Measurements from ENCODE around the gene PTPN3. TPM values are rescaled to one million over a fixed set of nuclear protein-coding genes. Genes with fewer than 3 reads are reported as not detected.

PTPN3 gene
- total RNA-seq, 4 donors from 2014 or later, result 3.1 to 9.0 (median 5.7) TPM

DNA sequence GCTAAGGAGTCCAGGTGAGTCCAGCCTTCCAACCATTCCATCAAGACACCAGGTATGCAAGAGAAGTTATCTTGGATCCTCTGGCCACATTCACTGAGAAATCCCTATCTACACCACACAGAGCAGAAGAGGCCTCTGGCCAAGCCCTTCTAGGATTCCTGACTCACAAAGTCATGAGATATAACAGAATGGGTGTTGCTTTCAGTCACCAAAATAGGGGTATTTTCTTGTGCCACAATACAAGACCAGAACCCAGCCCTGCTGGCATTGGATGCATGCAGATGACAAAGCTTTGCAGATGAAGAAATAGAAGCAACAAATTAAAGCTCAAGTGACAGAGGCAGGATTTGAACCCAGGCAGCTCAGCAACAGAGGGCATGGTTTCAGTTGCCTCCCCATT lies 73.5 kb downstream of the PTPN3 start:
- no peak for TF ChIP-seq CTCF (IDR thresholded peaks at IDR 0.05; ENCODE audit: low read depth)

GRCh38 chr9:109423877-109424276 lies 74.2 kb downstream of the PTPN3 start:
- no peak for TF ChIP-seq CTCF (IDR thresholded peaks at IDR 0.05; ENCODE audit: low read depth)

- no peak for TF ChIP-seq CTCF (IDR thresholded peaks at IDR 0.05; ENCODE audit: low read depth)
Measured at GRCh38 chr9:109422641-109423040, 75.5 kb downstream of the PTPN3 start.

DNA sequence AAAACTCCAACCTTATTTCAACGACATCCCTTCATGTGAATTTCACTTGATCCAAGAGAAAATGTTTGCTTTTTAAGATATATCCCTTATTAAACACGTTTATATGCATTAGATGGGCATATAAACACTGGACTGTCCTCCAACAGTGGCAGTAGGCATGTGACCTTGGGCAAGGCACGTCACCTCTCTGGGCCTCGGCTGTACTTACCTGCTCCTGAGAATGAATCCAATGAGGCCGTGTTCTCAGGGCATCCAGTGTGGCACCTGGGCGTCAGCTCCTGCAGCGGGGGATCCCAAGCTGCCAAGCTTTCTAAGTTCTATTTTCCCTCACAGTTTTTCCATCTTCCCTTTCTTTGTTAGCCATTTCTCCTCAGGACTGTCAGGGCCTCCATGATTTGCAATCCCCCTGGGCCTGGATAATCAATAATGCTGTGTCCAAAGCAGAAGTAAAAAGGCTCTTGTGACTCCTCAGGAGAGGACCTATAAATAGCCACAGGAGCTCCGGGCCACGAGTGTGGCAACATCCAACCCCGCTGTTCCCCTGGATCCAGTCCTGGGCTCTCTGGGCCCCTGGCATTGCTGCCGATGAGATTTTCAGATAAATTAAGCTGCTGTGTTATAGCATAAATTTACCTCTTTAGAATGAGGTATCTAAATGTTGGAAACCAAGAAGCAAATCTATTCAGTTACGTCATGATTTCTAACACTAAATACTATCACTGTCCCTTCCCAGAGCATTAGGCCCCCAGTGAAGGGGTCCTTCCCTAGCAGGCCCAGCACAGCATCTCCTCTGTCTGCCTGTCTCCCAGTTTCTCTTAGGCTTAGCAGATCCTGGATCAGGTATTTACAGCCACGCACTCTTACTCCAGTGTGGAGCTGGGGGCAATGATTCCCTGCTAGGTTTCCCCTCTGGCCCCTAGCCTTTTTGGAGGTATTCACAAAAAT lies 76.8 kb downstream of the PTPN3 start:
- TF ChIP-seq CTCF (IDR thresholded peaks at IDR 0.05; ENCODE audit: low read depth), result no peak

- TF ChIP-seq CTCF (IDR thresholded peaks at IDR 0.05; ENCODE audit: low read depth), result no peak
Measured at GRCh38 chr9:109419531-109419930, 78.6 kb downstream of the PTPN3 start.

DNA sequence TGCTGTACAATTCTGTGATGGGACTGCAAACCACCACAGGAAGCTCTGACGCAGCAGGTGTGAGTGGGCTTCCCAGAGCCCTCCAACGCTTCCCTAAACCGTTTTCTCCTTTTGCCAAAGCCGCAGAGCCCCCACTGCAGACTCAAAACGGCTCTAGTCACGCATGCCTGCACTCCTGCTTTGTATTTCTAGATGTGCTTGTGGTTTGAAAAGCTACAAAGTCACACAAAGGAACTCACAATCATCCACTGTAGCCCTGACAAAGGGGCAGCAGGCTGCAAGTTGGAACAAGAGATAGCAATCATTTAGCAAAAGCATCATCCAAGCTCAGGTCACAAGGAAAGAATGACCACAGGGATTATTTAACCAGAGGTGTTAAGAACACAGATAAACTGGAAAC lies 79.3 kb downstream of the PTPN3 start:
- no peak for TF ChIP-seq CTCF (IDR thresholded peaks at IDR 0.05; ENCODE audit: low read depth)

GRCh38 chr9:109417585-109418544 lies 80.2 kb downstream of the PTPN3 start:
- TF ChIP-seq CTCF (IDR thresholded peaks at IDR 0.05; ENCODE audit: low read depth), result no peak
